ENCODE measurements around the gene ATP1B2.

The ATP1B2 gene

DNA sequence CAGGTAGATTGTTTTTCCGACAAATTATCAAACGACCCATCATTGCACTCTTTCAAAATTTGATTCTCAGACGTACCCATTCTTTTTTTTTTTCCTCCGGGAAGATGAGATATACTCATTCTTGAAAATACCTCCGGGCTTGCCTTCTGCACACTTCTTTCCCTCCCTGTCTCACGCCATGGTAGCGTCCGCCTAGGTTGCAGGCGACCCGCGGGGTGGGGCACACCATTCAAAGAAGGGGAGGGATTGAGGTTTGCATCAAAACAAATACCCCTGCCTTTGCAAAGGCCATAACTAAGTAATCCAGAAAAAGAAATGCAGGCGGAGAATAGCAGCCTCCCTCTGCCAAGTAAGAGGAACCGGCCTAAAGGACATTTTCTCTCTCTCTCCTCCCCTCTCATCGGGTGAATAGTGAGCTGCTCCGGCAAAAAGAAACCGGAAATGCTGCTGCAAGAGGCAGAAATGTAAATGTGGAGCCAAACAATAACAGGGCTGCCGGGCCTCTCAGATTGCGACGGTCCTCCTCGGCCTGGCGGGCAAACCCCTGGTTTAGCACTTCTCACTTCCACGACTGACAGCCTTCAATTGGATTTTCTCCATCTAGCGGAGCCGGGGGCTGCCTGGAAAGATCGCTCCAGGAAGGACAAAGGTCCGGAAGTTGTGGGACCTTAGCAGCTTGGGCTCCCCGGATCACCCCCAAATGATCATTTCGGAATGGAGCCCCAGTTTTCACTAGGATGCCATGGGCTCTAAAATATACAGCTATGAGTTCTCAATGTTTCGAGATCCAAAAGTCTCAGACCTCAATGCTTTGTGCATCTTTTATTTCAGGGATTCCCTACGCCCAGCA, 35.7 kb downstream of the ATP1B2 start:
- peak; percentile 66 for DNase-seq

DNA sequence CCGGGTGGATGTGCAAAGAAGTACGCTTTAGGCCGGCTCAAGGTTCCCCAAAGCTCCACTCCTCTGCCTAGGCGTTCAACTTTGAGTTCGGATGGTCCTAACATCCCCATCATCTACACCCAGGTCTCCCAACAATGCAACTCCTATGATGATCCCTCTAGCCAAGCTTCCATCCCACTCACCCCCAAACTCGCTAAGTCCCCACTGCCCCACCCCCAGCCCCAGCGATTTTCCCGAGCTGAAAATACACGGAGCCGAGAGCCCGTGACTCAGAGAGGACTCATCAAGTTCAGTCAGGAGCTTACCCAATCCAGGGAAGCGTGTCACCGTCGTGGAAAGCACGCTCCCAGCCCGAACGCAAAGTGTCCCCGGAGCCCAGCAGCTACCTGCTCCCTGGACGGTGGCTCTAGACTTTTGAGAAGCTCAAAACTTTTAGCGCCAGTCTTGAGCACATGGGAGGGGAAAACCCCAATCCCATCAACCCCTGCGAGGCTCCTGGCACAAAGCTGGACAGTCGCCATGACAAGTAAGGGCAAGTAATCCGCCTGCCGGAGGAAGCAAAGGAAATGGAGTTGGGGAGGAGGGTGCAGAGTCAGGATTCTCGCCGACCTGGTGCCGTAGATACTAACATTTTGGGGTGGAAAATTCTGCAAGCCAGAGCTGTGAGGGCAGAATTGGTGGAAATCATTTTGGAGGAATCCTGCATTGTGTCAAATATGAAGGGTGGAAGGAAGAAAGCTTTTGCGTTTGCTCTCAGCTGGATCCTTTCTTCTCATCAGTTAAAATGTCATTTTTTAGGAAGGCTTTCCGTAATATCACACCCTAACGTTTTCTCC, 36.6 kb downstream of the ATP1B2 start, which contains the start of gene TP53:
TP53 (minus strand) TSS at position 419 of the 836 bp plus-strand sequence. CDS start 10,896 bp downstream, outside the sequence.
- DNase-seq, result peak; percentile 34

DNA sequence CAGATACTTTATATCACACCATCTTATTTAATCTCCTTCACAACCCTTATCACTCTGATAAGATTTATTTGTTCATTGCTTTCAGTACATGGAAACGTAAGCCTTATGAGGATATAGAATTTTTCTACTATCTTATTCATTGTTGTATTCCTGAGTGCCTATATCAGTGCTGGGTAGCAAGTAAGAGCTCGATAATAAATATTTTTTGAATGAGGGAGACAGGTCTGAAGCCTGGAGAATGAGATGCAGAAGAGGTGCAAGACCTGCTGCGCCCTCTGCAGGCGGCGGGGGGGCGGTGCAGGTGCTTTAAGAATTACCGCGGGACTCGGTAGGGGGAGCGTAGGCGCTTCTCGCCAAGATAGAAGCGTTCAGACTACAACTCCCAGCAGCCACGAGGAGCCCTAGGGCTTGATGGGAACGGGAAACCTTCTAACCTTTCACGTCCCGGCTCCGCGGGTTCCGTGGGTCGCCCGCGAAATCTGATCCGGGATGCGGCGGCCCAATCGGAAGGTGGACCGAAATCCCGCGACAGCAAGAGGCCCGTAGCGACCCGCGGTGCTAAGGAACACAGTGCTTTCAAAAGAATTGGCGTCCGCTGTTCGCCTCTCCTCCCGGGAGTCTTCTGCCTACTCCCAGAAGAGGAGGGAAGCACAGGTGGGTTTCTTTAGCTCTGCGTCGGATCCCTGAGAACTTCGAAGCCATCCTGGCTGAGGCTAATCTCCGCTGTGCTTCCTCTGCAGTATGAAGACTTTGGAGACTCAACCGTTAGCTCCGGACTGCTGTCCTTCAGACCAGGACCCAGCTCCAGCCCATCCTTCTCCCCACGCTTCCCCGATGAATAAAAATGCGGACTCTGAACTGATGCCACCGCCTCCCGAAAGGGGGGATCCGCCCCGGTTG, 37.4 kb downstream of the ATP1B2 start, which contains the start of gene WRAP53:
WRAP53 (plus strand) TSS at position 570 of the 900 bp plus-strand sequence; CDS start at position 742, 172 bp downstream.
- DNase-seq, result peak; percentile 91

DNA sequence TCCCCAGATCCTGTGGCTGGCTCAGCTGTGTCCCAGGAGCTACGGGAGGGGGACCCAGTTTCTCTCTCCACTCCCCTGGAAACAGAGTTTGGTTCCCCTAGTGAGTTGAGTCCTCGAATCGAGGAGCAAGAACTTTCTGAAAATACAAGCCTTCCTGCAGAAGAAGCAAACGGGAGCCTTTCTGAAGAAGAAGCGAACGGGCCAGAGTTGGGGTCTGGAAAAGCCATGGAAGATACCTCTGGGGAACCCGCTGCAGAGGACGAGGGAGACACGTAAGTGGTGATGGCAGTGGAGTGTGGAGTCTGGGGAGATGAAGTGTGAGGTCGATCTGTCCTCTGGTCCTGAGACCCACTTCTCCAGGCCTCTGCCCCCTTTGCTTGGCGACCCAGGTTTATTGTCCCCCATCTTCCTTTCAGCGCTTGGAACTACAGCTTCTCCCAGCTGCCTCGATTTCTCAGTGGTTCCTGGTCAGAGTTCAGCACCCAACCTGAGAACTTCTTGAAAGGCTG, 38.1 kb downstream of the ATP1B2 start:
- DNase-seq, result no peak

DNA sequence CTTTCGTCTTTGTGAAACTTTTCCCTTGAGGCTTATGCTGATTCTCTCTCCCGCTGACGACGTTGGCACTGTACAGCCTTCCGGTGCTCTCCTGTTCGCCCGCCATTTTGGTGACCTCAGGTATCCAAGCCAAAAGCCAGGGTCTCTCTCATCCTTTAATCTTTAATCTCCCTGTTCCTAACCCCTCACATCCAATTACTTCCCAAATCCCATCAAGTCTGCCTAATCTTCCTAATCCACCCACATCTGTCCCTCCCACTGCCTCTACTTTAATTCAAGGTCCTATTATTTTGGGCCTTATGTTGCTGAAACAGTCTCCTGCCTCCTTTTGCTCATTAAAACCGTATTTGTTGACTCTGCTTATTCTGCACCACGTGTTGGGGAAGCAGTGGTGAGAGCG, 44.9 kb downstream of the ATP1B2 start:
- no peak for DNase-seq

DNA sequence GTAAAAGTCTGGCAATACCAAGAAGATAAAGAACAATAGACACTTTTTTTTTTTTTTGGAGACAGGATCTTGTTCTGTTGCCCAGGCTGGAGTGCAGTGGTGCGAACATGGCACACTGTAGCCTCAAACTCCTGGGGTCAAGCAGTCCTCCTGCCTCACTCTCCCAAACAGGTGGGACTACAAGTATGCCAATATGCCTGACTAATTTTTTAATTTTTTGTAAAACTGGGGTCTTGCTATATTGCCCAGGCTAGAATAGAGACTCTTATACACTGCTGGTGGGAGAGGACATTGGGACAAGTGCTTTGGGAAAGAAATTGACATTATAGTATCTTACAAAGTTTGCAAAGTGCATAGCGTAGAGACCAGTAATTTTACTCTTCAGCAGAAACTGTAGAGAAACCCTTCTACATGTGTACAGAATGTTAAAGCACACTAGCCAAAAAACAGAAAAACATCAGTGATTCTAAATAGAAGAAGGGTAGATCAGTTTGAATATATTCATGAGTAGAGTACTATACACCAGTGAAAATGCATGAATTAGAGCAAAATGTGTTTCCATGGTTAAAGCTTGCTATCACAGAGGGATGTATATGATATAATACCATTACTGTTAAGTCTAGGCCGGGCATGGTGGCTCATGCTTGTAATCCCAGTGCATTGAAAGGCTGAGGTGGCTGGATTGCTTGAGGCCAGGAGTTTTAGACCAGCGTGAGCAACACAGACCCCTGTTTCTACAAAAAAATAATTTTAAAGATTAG, 47.3 kb downstream of the ATP1B2 start:
- DNase-seq, result no peak

DNA sequence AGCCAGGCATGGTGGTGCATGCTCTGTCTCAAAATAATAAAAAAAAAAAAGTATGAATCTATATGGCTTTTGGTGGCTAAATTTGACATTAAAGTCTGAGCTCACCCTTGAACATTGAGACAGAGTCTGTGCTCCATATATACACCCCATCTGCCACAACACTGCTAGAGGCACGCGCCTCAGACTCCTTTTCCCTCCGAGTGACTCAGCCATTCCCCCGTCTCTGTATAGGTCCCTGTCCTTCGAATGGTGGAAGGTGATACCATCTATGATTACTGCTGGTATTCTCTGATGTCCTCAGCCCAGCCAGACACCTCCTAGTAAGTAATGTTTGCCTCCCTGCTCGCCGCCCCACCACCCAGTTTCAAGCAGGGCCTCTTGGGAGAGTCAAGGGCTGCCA, 49.8 kb downstream of the ATP1B2 start:
- DNase-seq, result no peak

DNA sequence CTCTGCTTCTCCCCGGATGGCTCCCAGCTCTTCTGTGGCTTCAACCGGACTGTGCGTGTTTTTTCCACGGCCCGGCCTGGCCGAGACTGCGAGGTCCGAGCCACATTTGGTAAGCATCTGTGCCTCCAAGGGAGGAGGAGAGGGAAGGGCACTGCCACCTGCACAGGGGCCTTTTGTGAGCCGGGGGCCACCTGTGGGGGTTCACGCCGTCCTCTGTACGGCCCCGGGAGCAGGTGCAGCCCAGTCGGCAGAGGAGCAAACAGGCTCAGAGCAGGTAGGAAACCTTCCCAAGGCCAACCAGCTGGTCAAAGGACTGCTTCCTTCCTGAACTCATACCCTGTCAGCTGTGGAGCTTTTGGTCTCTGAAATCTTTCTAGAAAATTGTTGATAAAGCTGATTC, 51.0 kb downstream of the ATP1B2 start:
- no peak for DNase-seq

DNA sequence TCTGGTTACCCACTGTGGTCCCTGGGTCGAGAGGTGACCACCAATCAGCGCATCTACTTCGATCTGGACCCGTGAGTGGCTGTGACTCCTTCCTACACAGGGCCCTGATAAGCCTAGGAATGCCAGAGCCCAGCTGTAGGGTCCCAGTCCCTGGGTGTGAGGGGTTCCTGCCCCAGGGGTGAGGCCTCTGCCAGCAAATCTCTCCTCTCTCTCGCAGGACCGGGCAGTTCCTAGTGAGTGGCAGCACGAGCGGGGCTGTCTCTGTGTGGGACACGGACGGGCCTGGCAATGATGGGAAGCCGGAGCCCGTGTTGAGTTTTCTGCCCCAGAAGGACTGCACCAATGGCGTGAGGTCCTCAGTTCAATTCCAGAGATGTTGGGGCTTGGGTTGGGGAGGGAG, 52.0 kb downstream of the ATP1B2 start:
- DNase-seq, result no peak

DNA sequence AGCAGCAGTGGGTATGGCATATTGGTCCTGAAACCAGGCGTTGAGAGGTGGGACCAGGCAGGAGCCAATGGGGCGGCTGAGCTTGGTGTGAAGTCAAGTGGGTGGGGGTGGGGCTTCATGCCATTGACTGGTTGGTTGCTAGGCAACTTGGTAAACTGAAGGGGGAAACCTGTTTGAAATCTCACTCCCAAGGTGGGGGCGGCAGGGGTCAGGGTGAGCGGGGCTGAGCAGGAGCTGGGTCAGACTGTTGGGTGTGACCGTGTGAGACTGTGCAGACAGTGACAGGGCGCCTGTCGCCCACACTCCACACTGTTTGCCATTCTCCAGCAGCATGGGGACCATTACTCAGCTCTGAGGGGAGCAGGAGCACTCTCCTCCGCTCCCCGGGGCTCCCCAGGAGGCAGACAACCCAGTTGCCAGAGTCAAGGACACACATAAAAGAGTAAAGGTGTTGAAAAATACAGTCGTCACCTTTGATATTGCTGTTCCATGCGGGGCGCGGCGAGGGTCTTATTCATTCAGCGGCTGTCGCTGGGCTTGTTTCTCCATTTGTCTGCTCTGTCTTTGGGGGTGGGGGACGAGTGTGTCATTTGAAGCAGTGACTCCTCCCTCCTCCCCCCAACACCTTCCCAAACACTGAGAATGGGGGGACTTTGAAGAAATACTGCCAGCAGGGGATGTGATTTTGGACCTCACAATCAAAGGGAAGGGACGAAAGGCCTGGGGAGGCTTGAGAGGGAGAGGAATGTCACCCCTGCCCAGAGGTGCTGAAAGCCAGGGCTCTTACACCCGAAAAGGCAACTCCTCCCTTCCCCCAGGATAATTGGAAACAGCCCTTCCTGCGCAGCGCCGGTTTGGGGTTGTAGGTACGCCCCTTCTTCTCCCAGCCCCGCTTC, 53.1 kb downstream of the ATP1B2 start:
- DNase-seq, result no peak

DNA sequence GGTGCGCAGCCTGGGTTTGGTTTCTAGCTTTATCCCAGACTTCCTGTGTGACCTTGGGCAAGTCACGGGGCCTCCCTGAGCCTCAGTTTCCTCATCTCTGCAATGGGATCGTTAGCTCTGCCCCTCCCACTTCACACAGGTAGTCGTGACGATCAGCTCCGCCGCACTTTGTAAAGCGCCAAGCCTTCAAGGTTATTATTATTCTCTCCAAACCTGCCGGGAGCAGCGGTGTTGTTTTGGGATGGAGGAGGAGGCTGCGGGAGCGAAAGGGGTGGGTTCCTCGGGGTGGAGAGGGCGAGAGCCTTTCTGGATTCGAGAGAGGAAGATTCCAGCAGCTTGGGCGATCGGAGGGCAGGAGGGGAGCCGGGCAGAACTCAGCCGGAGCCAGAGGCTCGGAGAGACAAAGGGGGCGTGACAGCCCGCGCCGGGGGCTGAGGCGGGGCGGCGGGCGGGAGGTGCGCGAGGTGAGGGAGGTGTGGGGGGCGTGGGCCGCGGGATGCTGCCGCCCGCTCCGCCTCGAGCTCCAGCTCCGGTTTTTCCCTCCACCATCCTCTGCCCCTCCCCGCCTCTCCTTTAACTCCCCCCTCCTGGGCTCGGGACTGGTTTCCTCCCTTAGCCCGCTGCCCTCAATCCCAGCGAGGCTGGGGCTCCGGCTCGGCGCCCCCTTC, 54.0 kb downstream of the ATP1B2 start, which contains the start of gene EFNB3:
EFNB3 (plus strand) TSS at position 602 of the 668 bp plus-strand sequence. CDS start 397 bp downstream, outside the sequence.
- no peak for DNase-seq

DNA sequence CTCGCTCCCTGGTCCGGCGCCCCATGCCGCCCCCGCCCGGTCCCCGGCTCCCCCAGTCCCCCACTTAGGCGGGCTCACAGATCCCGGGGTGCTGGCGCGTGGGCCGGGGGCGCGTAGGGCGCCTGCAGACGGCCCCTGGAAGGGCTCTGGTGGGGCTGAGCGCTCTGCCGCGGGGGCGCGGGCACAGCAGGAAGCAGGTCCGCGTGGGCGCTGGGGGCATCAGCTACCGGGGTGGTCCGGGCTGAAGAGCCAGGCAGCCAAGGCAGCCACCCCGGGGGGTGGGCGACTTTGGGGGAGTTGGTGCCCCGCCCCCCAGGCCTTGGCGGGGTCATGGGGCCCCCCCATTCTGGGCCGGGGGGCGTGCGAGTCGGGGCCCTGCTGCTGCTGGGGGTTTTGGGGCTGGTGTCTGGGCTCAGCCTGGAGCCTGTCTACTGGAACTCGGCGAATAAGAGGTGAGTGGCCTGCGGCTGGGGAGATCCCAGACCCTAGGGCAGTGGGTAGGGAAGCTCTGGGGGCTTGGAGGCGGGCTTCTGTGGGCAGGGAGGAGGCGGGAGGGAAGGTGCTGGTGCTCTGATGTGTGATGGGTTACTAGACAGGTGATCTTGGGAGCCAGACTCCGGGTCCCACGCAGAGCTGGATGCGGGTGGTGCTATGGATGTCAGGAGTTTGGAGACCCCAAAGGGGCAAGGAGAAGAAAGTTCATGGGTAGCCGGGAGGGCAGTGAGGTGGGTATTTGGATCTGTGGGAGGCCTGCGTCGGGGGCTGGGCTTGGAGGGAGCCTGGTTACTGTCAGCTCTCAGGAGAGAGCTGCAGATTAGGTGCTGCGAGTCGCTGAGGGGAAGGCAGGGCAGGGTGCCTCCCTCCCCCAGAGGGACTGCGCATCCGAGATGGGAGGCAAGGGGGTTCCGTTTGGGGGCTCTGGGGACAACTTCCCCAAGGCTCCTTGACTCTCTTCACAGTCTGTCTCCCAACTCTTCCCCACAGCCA, 54.8 kb downstream of the ATP1B2 start:
- DNase-seq, result no peak

DNA sequence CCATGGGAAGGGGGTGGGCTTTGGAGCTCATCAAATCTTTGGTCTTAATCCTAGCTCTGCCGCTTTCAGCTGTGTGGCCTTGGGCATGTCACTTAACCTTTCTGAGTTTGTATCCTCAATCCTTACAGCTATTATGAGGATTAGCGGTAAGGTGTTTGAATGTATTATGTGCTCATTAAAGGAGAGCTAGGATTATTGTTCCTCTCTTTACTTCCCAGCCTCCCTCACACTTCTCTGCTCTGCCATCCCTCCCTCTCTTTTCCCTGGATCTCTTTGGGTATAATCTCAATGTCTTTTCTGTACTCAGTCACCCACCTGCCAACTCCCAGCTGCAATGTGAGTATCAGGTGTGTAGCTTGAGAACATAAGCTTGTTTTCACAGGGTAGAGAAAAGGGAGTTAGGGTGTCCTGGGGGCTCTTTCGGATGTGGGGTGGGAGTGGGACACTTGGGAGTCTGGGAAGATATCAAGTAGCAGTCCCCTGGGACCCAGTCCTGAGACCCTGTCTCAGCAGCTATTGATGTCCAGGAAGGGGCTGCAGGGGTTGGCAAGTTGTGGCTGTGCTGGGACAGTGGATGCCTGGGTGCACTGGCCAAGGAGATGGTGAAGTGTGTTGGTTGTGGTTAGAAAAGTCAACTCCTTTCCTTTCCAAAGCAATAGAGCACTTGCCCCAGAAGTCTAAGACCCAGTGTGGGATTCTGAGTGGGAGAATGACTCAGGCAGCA, 56.1 kb downstream of the ATP1B2 start:
- DNase-seq, result no peak

Data from GOT3 (cell line).